Neural cell (in vitro differentiated cells): Measurements from ENCODE around the gene TELO2. TPM values are rescaled to one million over a fixed set of nuclear protein-coding genes. Genes with fewer than 3 reads are reported as not detected.

Experiments
- H2AFZ ChIP-seq: fragments of 200-600, 300-800 bp; sonication (generic), shearing (Covaris generic); 2 replicates; pipeline ENCODE4 v1.6.0; 2014; ENCODE audit warnings: low read depth, mild to moderate bottlenecking, antibody characterized with exemption, low read length, moderate library complexity
- H3F3A ChIP-seq: fragments of 200-600 bp; shearing (Covaris generic); 2 replicates; pipeline ENCODE4 v1.6.1; 2016; ENCODE audit warnings: mild to moderate bottlenecking, moderate library complexity, mixed read lengths, antibody characterized with exemption, low read length; ENCODE audit not compliant: insufficient read depth, poor library complexity, severe bottlenecking
- H3K27ac ChIP-seq: fragments of 200-600, 300-800 bp; sonication (generic), shearing (Covaris generic); 2 replicates; pipeline ENCODE4 v1.5.1; 2014; ENCODE audit warnings: mild to moderate bottlenecking, low read length, moderate library complexity
- H3K27me3 ChIP-seq: fragments of 300-800, 200-600 bp; sonication (generic), shearing (Covaris generic); 2 replicates; pipeline ENCODE4 v1.6.0; 2014; ENCODE audit warnings: mild to moderate bottlenecking, low read depth, low read length, moderate library complexity; ENCODE audit not compliant: insufficient read depth
- H3K36me3 ChIP-seq: fragments of 300-800, 200-600 bp; sonication (generic), shearing (Covaris generic); 2 replicates; pipeline ENCODE4 v1.5.1; 2014; ENCODE audit warnings: mild to moderate bottlenecking, antibody characterized with exemption, low read length, moderate library complexity; ENCODE audit not compliant: insufficient read depth
- H3K4me2 ChIP-seq: fragments of 300-800, 200-600 bp; sonication (generic), shearing (Covaris generic); 2 replicates; pipeline ENCODE4 v1.6.0; 2014; ENCODE audit warnings: mild to moderate bottlenecking, low read length
- H3K4me3 ChIP-seq: fragments of 300-800, 200-600 bp; sonication (generic), shearing (Covaris generic); 2 replicates; pipeline ENCODE4 v1.5.1; 2014; ENCODE audit warnings: mild to moderate bottlenecking, low read length, moderate library complexity
- H3K79me2 ChIP-seq: fragments of 200-600 bp; shearing (Covaris generic); replicated peaks from 2 replicates; pipeline ENCODE4 v1.6.0; 2014; ENCODE audit warnings: mild to moderate bottlenecking, low read length, moderate library complexity; ENCODE audit not compliant: insufficient read depth
- H3K9ac ChIP-seq: fragments of 300-800, 200-600 bp; sonication (generic), shearing (Covaris generic); 2 replicates; pipeline ENCODE4 v1.6.1; 2016; ENCODE audit warnings: mild to moderate bottlenecking, low read length, mixed read lengths
- H3K9me2 ChIP-seq: fragments of 200-600 bp; shearing (Covaris generic); 2 replicates; pipeline ENCODE4 v1.6.1; 2016; ENCODE audit warnings: mild to moderate bottlenecking, low read length, mixed read lengths; ENCODE audit not compliant: insufficient read depth
- H3K9me3 ChIP-seq: fragments of 200-600, 300-800 bp; sonication (generic), shearing (Covaris generic); 2 replicates; pipeline ENCODE4 v1.6.1; 2016; ENCODE audit warnings: mild to moderate bottlenecking, mixed run types, low read length, moderate library complexity, mixed read lengths
- H4K20me1 ChIP-seq: fragments of 200-600 bp; shearing (Covaris generic); 2 replicates; pipeline ENCODE4 v1.6.1; 2016; ENCODE audit warnings: mild to moderate bottlenecking, mixed run types; ENCODE audit not compliant: insufficient read depth
- EP300 ChIP-seq: fragments of 450-650 bp; conservative IDR thresholded peaks from 2 replicates; pipeline ENCODE4 v1.6.1; 2014; ENCODE audit warnings: antibody characterized with exemption, mild to moderate bottlenecking, moderate library complexity; ENCODE audit not compliant: poor library complexity, severe bottlenecking
- EZH2 ChIP-seq: fragments of 200-600, 300-800 bp; shearing (Covaris generic), sonication (generic); IDR thresholded peaks from 2 replicates; pipeline ENCODE4 v1.6.1; 2014; ENCODE audit warnings: antibody characterized with exemption, low read length, borderline replicate concordance, mild to moderate bottlenecking; ENCODE audit not compliant: insufficient read depth, poor library complexity, severe bottlenecking
- MXI1 ChIP-seq: fragments of 450-650 bp; conservative IDR thresholded peaks from 2 replicates; pipeline ENCODE4 v1.6.1; 2014; ENCODE audit warnings: antibody characterized with exemption, mild to moderate bottlenecking; ENCODE audit not compliant: poor library complexity, severe bottlenecking
- POLR2AphosphoS5 ChIP-seq: IDR thresholded peaks from 2 replicates; pipeline ENCODE4 v1.6.1; 2012
- RAD21 ChIP-seq: fragments of 450-650 bp; conservative IDR thresholded peaks from 2 replicates; pipeline ENCODE4 v1.6.1; 2014; ENCODE audit warnings: antibody characterized with exemption, mild to moderate bottlenecking, moderate library complexity
- SMC3 ChIP-seq: fragments of 450-650 bp; conservative IDR thresholded peaks from 2 replicates; pipeline ENCODE4 v1.6.1; 2014; ENCODE audit warnings: antibody characterized with exemption, mild to moderate bottlenecking, moderate library complexity; ENCODE audit not compliant: poor library complexity
- TAF1 ChIP-seq: IDR thresholded peaks from 2 replicates; pipeline ENCODE4 v1.6.1; 2012; ENCODE audit warnings: low read depth
- polyA plus RNA-seq: library from polyadenylated mRNA; depleted of rRNA; stranded (reverse); fragments of >200 nt; gene quantifications from 2 replicates; pipeline ENCODE4 v1.2.3, GENCODE V29; 2014
- TF ChIP-seq, protein P1 (sequence below): fragments of 450-650 bp; IDR thresholded peaks from 2 replicates; pipeline ENCODE4 v1.5.1; 2014; ENCODE audit warnings: antibody characterized with exemption, mild to moderate bottlenecking, moderate library complexity; ENCODE audit not compliant: poor library complexity, severe bottlenecking
- TF ChIP-seq, protein P2 (sequence below): IDR thresholded peaks from 2 replicates; pipeline ENCODE4 v1.6.1; 2012; ENCODE audit warnings: borderline replicate concordance

Gene TELO2
- polyA plus RNA-seq, 1 donor from 2014 or later, result 50.4 TPM

DNA sequence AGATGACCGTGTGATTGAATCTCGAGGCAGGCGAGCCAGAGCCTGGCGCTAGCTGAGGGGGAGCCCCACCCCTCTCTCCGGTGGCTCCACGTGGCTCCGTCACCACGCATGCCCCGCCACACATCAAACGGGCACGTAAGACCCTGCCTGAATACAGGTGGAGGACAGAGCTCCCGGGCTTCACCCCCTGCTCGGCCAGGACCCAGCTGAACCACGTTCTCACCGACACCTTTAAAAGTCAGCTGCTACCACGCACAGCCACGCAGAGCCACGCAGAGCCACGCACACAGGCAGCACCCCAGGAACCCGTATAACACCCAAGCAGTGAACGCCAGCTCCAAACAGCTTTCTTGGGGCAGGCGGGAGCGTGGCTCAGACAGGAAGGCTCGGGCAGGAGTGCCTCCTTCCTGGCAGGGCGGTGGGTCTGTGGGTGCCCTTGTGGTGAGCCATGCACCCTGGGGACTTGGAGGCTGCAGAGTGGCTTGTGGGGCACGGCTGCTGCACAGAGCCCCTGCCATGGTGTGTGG lies 44.7 kb downstream of the TELO2 start:
- Histone ChIP-seq H3F3A (no peaks in the 10 kb centered on the region), H3K36me3 (no peaks in the 10 kb centered on the region), H3K79me2 (no peaks in the 10 kb centered on the region), H4K20me1 (no peaks in the 10 kb centered on the region), H3K9me2 (no peaks in the 10 kb centered on the region), H3K4me3 (no peak overlapping the region), H3K9me3 (no peaks in the 10 kb centered on the region), H3K27me3 (no peaks in the 10 kb centered on the region), H3K9ac (no peak overlapping the region), H3K27ac (no peak overlapping the region), H3K4me2 (no peak overlapping the region), H2AFZ (no peak overlapping the region)
- TF ChIP-seq RAD21, result no peak
- no peak for TF ChIP-seq EZH2
- TF ChIP-seq, protein P1, sequence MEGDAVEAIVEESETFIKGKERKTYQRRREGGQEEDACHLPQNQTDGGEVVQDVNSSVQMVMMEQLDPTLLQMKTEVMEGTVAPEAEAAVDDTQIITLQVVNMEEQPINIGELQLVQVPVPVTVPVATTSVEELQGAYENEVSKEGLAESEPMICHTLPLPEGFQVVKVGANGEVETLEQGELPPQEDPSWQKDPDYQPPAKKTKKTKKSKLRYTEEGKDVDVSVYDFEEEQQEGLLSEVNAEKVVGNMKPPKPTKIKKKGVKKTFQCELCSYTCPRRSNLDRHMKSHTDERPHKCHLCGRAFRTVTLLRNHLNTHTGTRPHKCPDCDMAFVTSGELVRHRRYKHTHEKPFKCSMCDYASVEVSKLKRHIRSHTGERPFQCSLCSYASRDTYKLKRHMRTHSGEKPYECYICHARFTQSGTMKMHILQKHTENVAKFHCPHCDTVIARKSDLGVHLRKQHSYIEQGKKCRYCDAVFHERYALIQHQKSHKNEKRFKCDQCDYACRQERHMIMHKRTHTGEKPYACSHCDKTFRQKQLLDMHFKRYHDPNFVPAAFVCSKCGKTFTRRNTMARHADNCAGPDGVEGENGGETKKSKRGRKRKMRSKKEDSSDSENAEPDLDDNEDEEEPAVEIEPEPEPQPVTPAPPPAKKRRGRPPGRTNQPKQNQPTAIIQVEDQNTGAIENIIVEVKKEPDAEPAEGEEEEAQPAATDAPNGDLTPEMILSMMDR, result no peak
- no peak for TF ChIP-seq SMC3
- no peak for TF ChIP-seq MXI1
- no peak for TF ChIP-seq POLR2AphosphoS5
- TF ChIP-seq EP300, result no peak
- TF ChIP-seq TAF1, result no peak
- TF ChIP-seq, protein P2, sequence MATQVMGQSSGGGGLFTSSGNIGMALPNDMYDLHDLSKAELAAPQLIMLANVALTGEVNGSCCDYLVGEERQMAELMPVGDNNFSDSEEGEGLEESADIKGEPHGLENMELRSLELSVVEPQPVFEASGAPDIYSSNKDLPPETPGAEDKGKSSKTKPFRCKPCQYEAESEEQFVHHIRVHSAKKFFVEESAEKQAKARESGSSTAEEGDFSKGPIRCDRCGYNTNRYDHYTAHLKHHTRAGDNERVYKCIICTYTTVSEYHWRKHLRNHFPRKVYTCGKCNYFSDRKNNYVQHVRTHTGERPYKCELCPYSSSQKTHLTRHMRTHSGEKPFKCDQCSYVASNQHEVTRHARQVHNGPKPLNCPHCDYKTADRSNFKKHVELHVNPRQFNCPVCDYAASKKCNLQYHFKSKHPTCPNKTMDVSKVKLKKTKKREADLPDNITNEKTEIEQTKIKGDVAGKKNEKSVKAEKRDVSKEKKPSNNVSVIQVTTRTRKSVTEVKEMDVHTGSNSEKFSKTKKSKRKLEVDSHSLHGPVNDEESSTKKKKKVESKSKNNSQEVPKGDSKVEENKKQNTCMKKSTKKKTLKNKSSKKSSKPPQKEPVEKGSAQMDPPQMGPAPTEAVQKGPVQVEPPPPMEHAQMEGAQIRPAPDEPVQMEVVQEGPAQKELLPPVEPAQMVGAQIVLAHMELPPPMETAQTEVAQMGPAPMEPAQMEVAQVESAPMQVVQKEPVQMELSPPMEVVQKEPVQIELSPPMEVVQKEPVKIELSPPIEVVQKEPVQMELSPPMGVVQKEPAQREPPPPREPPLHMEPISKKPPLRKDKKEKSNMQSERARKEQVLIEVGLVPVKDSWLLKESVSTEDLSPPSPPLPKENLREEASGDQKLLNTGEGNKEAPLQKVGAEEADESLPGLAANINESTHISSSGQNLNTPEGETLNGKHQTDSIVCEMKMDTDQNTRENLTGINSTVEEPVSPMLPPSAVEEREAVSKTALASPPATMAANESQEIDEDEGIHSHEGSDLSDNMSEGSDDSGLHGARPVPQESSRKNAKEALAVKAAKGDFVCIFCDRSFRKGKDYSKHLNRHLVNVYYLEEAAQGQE, result no peak

DNA sequence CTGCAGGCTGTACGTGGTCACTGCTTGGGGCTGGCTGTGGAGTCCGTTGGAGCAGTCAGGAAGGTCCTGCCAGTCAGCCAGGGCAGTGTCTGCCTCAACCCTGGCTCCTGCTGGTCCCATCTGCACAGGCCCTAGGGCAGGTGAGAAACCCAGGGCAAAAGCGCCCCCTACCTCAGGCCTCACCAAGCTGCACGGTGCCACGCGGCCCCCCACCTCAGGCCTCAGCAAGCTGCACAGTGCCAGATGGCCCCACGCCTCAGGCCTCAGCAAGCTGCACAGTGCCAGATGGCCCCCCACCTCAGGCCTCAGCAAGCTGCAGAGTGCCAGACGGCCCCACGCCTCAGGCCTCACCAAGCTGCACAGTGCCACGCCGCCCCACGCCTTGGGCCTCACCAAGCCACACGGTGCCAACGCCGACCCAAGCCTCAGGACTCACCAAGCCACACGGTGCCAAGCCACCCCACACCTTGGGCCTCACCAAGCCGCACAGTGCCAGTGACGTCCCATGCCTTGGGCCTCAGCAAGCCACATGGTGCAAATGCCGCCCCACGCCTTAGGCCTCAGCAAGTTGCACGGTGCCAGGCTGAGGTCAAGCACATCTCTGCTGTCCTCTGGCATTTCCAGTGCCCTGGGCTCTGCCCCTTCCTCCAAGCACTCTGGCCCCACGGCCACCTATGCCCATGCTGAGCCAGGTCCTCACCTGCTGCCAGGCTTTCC lies 45.8 kb downstream of the TELO2 start:
- H3K36me3 ChIP-seq, result no peaks in the 10 kb centered on the region
- no peaks in the 10 kb centered on the region for H3K9me2 ChIP-seq
- H3F3A ChIP-seq, result no peaks in the 10 kb centered on the region
- H3K79me2 ChIP-seq, result no peaks in the 10 kb centered on the region
- no peaks in the 10 kb centered on the region for H4K20me1 ChIP-seq
- H3K4me2 ChIP-seq, result no peak overlapping the region
- no peaks in the 10 kb centered on the region for H3K9me3 ChIP-seq
- H3K27ac ChIP-seq, result no peak overlapping the region
- no peak overlapping the region for H3K4me3 ChIP-seq
- no peaks in the 10 kb centered on the region for H3K27me3 ChIP-seq
- H2AFZ ChIP-seq, result no peak overlapping the region
- no peak overlapping the region for H3K9ac ChIP-seq
- TF ChIP-seq SMC3, result no peak
- no peak for TF ChIP-seq EZH2
- TF ChIP-seq, protein P1, result no peak
- TF ChIP-seq, protein P2, result no peak
- no peak for TF ChIP-seq EP300
- TF ChIP-seq TAF1, result no peak
- no peak for TF ChIP-seq MXI1
- no peak for TF ChIP-seq RAD21
- no peak for TF ChIP-seq POLR2AphosphoS5
